NCI-H128 (cell line): Measurements from ENCODE around the gene ESD.

Experiments
- DNase-seq: peaks from one replicate; lab custom pipeline; 2025; ENCODE audit not compliant: unreplicated experiment; lab: John Stamatoyannopoulos, UW

The ESD gene

GRCh38 chr13:46747031-46747820 is 49.7 kb downstream of the ESD start:
- DNase-seq = no peak

GRCh38 chr13:46745706-46746105 is 51.3 kb downstream of the ESD start:
- no peak for DNase-seq

GRCh38 chr13:46745062-46745461 is 51.9 kb downstream of the ESD start:
- DNase-seq = no peak

- DNase-seq = no peak
These were observed 53.8 kb downstream of the ESD start for GRCh38 chr13:46743191-46743590.

GRCh38 chr13:46739447-46740098 is 57.4 kb downstream of the ESD start:
- DNase-seq = no peak

GRCh38 chr13:46738766-46739165 is 58.2 kb downstream of the ESD start:
- DNase-seq = no peak

GRCh38 chr13:46738055-46738454 is 58.9 kb downstream of the ESD start:
- no peak for DNase-seq

- no peak for DNase-seq
These were observed 60.2 kb downstream of the ESD start for GRCh38 chr13:46736541-46737310.

- DNase-seq = no peak
These were observed 61.5 kb downstream of the ESD start for GRCh38 chr13:46735425-46735824.

GRCh38 chr13:46731535-46731934 is 65.4 kb downstream of the ESD start:
- no peak for DNase-seq

GRCh38 chr13:46728777-46729176 is 68.2 kb downstream of the ESD start:
- DNase-seq = no peak

- DNase-seq = no peak
These were observed 70.6 kb downstream of the ESD start for GRCh38 chr13:46726347-46726746.
